Epithelial cell of proximal tubule (primary cell): ENCODE results near the gene NIPAL4. TPM values are rescaled to one million over a fixed set of nuclear protein-coding genes. Genes with fewer than 3 reads are reported as not detected.

ENCODE experiments used
- DNase-seq: peaks from one replicate; pipeline ENCODE4 v3.0.0-alpha.2; 2011; ENCODE audit warnings: low read depth
- H3K4me3 ChIP-seq: 2 replicates; pipeline ENCODE4 v1.5.1; 2011; ENCODE audit warnings: low read depth, mild to moderate bottlenecking, low read length
- CTCF ChIP-seq: conservative IDR thresholded peaks from 2 replicates; pipeline ENCODE4 v1.5.1; 2012; ENCODE audit warnings: low read depth, mild to moderate bottlenecking, low read length
- total RNA-seq: library from RNA; depleted of rRNA; stranded (reverse); fragments of >200 nt; gene quantifications from 2 replicates; pipeline ENCODE4 v1.2.3, GENCODE V29; 2015

The NIPAL4 gene
- total RNA-seq, 1 donor from 2014 or later, result 2.4 TPM

GRCh38 chr5:157470631-157471030, 10.6 kb downstream of the NIPAL4 start:
- no peak for DNase-seq
- no peak overlapping the region for H3K4me3 ChIP-seq
- TF ChIP-seq CTCF, result no peak

GRCh38 chr5:157471709-157472108, 11.7 kb downstream of the NIPAL4 start:
- no peak overlapping the region for H3K4me3 ChIP-seq
- TF ChIP-seq CTCF, result peak; percentile 83
- no peak for DNase-seq

- no peak for DNase-seq
These were observed 13.6 kb downstream of the NIPAL4 start for GRCh38 chr5:157473383-157474320.

GRCh38 chr5:157475432-157475831, 15.4 kb downstream of the NIPAL4 start:
- DNase-seq, result no peak
- H3K4me3 ChIP-seq, result no peak overlapping the region
- no peak for TF ChIP-seq CTCF

More at GRCh38 chr5:157473383-157474320, 13.6 kb downstream of the NIPAL4 start:
- TF ChIP-seq CTCF, result no peak
- H3K4me3 ChIP-seq, result no peak overlapping the region

- TF ChIP-seq CTCF, result peak; percentile 91
- DNase-seq, result no peak
- no peak overlapping the region for H3K4me3 ChIP-seq
These were observed 16.8 kb downstream of the NIPAL4 start for GRCh38 chr5:157476702-157477408.

GRCh38 chr5:157477814-157478494, 17.9 kb downstream of the NIPAL4 start:
- no peak for TF ChIP-seq CTCF
- H3K4me3 ChIP-seq, result no peak overlapping the region
- DNase-seq, result no peak
